Epidermal melanocyte (primary cell): ENCODE measurements around the gene CFD.

Experiments used
- DNase-seq: peaks from one replicate; pipeline ENCODE4 v3.0.0; 2011; ENCODE audit warnings: low spot score; ENCODE audit not compliant: insufficient read length

The CFD gene

DNA sequence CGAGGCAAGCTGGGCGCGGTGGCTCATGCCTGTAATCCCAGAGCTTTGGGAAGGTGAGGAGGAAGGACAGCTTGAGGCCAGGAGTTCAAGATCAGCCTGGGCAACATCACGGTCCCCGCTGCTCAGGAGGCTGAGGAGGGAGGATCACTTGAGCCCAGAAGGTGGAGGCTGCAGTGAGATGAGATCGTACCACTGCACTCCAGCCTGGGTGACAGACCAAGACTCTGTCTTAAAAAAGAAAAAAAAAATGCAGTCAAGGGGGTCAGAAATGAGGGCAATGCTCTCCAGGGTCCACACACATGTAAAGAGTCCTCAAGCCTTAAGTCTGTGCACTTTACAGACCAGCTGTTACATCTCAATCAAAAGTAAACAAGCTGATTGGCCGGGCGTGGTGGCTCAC, 45.1 kb downstream of the CFD start:
- DNase-seq = no peak

DNA sequence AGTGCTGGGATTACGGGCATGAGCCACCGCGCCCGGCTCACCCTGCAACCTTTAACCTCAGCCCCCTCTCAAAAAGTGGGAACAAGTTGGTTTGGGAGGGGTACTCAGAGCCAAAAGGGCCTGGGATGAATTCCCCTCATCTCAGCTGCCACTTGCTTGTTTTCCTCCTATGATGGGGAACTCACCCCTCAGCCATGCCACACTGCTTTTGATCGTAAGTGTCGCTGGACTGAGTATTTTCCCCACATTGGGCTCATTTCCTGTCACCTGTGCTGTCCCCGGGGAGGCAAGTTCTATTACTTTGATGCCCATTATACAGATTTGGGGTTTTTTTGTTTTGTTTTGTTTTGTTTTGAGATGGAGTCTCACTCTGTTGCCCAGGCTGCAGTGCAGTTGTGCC, 47.0 kb downstream of the CFD start:
- DNase-seq = no peak

DNA sequence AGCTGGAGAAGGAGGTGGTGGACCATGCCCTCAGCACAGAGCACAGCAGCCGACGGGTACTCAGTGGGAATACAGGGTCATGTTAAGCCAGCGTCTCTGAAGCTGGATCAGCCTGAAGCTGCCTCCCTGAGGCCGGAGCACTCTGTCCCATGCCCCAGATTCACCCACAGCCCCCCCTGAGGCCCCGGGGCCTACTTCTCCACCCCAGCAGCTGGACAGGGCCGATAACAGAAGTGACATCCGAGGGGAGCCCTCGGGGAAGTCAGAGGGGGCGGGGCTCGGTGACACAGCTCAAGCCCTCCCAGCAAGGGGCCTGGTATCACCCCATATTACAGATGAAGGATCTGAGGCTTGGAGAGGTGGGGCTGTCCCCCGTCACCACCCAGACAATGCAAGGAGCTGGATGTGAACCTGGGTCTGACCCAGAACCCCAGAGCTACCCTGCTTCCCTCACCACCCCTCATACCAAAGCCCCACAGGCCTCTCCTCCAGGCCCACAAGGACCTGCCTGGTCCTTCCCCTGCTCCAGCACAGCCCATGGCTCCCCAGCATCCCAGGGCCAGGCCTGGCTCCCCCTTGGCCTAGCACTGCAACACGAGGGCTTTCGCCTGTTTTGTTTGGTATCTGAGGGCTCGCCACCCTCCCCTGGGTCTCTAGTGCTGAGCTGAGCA, 47.9 kb downstream of the CFD start:
- no peak for DNase-seq

DNA sequence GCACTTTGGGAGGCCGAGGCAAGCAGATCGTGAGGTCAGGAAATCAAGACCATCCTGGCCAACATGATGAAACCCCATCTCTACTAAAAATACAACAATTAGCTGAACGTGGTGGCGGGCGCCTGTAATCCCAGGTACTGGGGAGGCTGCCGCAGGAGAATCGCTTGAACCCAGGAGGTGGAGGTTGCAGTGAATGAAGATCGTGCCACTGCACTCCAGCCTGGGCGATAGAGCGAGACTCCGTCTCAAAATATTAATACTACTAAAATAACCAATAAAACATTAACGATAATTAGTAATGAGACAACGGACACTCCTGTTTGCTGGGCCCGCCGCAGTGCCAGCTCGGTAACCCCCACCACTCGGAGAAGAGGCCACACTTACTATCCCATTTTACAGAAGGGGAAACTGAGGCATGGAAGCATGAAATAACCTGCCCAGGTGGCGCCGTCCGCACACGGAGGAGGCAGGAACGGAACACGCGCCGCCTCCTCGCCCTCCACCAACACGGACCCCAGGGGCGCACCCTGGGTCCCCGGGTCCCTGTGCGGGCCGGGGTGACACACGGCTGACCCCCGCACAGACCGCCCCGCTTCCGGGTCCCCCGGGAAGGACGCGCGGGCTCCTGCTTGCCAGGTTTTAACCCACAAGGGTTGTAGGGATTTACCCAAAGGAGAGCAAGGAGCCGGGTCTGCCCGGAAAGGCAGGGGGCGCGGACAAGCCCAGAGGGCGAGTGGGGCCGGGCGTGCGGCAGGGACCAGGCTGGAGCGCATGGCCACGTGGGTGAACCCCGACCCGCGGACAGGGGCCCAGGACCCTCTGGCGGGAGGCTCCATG, 52.0 kb downstream of the CFD start:
- no peak for DNase-seq

DNA sequence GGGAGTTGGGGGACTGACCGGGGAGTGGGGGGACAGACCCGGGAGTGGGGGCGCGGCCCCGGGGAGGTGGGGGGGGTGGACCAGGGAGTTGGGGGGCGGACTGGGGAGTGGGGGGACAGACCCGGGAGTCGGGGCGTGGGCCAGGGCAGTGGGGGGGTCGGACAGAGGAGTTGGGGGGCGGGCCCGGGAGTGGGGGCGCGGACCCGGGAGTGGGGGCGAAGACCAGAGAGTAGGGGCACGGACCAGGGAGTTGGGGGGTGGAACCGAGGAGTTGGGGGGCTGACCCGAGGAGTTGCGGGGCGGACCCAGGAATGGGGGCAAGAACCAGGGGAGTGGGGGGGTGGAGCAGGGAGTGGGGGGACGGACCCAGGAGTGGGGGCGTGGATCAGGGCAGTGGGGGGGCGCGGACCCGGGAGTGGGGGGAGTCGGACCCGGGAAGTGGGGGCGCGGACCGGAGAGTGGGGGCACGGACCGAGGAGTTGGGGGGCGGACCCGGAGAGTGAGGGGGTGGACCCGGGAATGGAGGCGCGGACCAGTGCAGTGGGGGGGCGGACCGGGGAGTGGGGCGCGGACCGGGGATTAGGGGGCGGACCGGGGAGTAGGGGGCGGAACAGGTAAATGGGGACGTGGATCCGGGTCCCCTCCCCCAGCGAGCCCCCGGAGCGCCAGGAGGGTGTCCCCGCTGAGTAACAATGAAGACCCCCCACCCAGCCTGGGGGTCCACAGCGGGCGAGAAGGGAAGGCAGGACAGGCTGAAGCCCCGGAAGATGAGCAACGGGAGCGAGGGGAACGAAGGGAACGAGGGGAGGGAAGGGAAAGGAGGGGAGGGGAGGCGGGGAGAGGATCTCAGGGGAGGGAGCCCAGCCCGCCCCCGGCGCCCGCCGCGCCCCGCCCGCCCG, 53.0 kb downstream of the CFD start:
- DNase-seq = no peak
